ENCODE measurements around the gene RBM20.
A peak's percentile ranks its signal among the peaks of the same experiment; 100 is the strongest.

RBM20 gene

GRCh38 chr10:110788620-110789385, 144.7 kb downstream of the RBM20 start (continued):
- TF ChIP-seq TSHZ2 (CRISPR knock-in tag; IDR thresholded peaks at IDR 0.05) = peak; percentile 98
- TF ChIP-seq ZNF70 (CRISPR knock-in tag; IDR thresholded peaks at IDR 0.05) = peak; percentile 60; the same call in 1 of the 2 replicates

- no peak for ATAC-seq
- TF ChIP-seq ARNTL (CRISPR knock-in tag; IDR thresholded peaks at IDR 0.05; ENCODE audit: borderline replicate concordance, low read depth) = no peak
- no peak for TF ChIP-seq PPARA (CRISPR knock-in tag; IDR thresholded peaks at IDR 0.05; ENCODE audit: borderline replicate concordance)
- no peak for TF ChIP-seq ZNF8 (CRISPR knock-in tag; IDR thresholded peaks at IDR 0.05)
- no peak for TF ChIP-seq OSR1 (CRISPR knock-in tag; IDR thresholded peaks at IDR 0.05)
- no peak for TF ChIP-seq RARB (CRISPR knock-in tag; IDR thresholded peaks at IDR 0.05)
- TF ChIP-seq POU6F1 (CRISPR knock-in tag; IDR thresholded peaks at IDR 0.05; ENCODE audit: borderline replicate concordance, low read depth) = no peak
- no peak for TF ChIP-seq ISL1 (CRISPR knock-in tag; IDR thresholded peaks at IDR 0.05)
- no peak for TF ChIP-seq ZC3H10 (CRISPR knock-in tag; IDR thresholded peaks at IDR 0.05)
- TF ChIP-seq, protein P1, sequence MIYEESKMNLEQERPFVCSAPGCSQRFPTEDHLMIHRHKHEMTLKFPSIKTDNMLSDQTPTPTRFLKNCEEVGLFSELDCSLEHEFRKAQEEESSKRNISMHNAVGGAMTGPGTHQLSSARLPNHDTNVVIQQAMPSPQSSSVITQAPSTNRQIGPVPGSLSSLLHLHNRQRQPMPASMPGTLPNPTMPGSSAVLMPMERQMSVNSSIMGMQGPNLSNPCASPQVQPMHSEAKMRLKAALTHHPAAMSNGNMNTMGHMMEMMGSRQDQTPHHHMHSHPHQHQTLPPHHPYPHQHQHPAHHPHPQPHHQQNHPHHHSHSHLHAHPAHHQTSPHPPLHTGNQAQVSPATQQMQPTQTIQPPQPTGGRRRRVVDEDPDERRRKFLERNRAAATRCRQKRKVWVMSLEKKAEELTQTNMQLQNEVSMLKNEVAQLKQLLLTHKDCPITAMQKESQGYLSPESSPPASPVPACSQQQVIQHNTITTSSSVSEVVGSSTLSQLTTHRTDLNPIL (CRISPR knock-in tag; IDR thresholded peaks at IDR 0.05; ENCODE audit: low read depth) = no peak
- TF ChIP-seq, protein P2, sequence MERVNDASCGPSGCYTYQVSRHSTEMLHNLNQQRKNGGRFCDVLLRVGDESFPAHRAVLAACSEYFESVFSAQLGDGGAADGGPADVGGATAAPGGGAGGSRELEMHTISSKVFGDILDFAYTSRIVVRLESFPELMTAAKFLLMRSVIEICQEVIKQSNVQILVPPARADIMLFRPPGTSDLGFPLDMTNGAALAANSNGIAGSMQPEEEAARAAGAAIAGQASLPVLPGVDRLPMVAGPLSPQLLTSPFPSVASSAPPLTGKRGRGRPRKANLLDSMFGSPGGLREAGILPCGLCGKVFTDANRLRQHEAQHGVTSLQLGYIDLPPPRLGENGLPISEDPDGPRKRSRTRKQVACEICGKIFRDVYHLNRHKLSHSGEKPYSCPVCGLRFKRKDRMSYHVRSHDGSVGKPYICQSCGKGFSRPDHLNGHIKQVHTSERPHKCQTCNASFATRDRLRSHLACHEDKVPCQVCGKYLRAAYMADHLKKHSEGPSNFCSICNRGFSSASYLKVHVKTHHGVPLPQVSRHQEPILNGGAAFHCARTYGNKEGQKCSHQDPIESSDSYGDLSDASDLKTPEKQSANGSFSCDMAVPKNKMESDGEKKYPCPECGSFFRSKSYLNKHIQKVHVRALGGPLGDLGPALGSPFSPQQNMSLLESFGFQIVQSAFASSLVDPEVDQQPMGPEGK (CRISPR knock-in tag; IDR thresholded peaks at IDR 0.05; ENCODE audit: borderline replicate concordance) = no peak
- TF ChIP-seq, protein P3, sequence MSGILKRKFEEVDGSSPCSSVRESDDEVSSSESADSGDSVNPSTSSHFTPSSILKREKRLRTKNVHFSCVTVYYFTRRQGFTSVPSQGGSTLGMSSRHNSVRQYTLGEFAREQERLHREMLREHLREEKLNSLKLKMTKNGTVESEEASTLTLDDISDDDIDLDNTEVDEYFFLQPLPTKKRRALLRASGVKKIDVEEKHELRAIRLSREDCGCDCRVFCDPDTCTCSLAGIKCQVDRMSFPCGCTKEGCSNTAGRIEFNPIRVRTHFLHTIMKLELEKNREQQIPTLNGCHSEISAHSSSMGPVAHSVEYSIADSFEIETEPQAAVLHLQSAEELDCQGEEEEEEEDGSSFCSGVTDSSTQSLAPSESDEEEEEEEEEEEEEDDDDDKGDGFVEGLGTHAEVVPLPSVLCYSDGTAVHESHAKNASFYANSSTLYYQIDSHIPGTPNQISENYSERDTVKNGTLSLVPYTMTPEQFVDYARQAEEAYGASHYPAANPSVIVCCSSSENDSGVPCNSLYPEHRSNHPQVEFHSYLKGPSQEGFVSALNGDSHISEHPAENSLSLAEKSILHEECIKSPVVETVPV (CRISPR knock-in tag; IDR thresholded peaks at IDR 0.05) = no peak
- no peak for TF ChIP-seq ZFP30 (CRISPR knock-in tag; IDR thresholded peaks at IDR 0.05)
- no peak for TF ChIP-seq TCF4 (CRISPR knock-in tag; IDR thresholded peaks at IDR 0.05; ENCODE audit: borderline replicate concordance)
- no peak for TF ChIP-seq TSHZ2 (CRISPR knock-in tag; IDR thresholded peaks at IDR 0.05)
- TF ChIP-seq SNAI2 (CRISPR knock-in tag; IDR thresholded peaks at IDR 0.05) = no peak
- no peak for TF ChIP-seq ZNF70 (CRISPR knock-in tag; IDR thresholded peaks at IDR 0.05)
Observed at GRCh38 chr10:110789604-110790433, 145.7 kb downstream of the RBM20 start.

Data from SK-N-SH treated with all-trans-retinoic acid at 6 μM for 48 hours (cell line).